IMR-90 (cell line): Measurements from ENCODE around the gene ZBTB4. TPM values are rescaled to one million over a fixed set of nuclear protein-coding genes. Genes with fewer than 3 reads are reported as not detected.

Source experiments
- ATAC-seq: fragments of 200-7000 bp; cut with Tn5 transposase; 2 replicates; pipeline ENCODE4 v1.9.1; 2020; ENCODE audit warnings: low read depth, mild to moderate bottlenecking, moderate library complexity
- BruUV-seq: library from RNA; stranded (reverse); fragments of 400-500 nt; replicated peaks from 2 replicates; lab custom pipeline; 2021; lab: Mats Ljungman, UMichigan
- CTCF ChIA-PET: fragments of 300-600 bp; formaldehyde crosslinking; extraction: SDS; loops from one replicate; lab custom pipeline; 2021; ENCODE audit warnings: antibody characterized with exemption; lab: Yijun Ruan, JAX
- POLR2A ChIA-PET: fragments of 300-600 bp; sonication (Branson Sonifier 250); formaldehyde crosslinking; loops from one replicate; lab custom pipeline; 2022; ENCODE audit warnings: antibody characterized with exemption; ENCODE audit not compliant: unreplicated experiment; lab: Charles Lee
- DNase-seq: peaks from one replicate; pipeline ENCODE4 v3.0.0; 2013
- H2AFZ ChIP-seq: replicated peaks from 2 replicates; pipeline ENCODE3; 2013; ENCODE audit warnings: low read length, mild to moderate bottlenecking; ENCODE audit not compliant: poor library complexity
- H2AK5ac ChIP-seq: 2 replicates; pipeline ENCODE4 v1.6.1; 2013; ENCODE audit warnings: low read depth, low read length, inconsistent platforms
- H2AK9ac ChIP-seq: replicated peaks from 2 replicates; pipeline ENCODE3; 2013; ENCODE audit warnings: mild to moderate bottlenecking, low read depth, low read length, moderate library complexity; ENCODE audit not compliant: poor library complexity
- H2BK120ac ChIP-seq: 2 replicates; pipeline ENCODE4 v1.6.1; 2013; ENCODE audit warnings: low read depth, low read length, inconsistent platforms
- H2BK15ac ChIP-seq: 3 replicates; pipeline ENCODE4 v1.6.1; 2013; ENCODE audit warnings: low read depth, low read length, inconsistent platforms
- H2BK20ac ChIP-seq: 2 replicates; pipeline ENCODE4 v1.6.1; 2013; ENCODE audit warnings: low read depth, mild to moderate bottlenecking, inconsistent platforms, low read length, moderate library complexity
- H2BK5ac ChIP-seq: 2 replicates; pipeline ENCODE4 v1.6.1; 2013; ENCODE audit warnings: mild to moderate bottlenecking, low read depth, low read length, inconsistent platforms; ENCODE audit not compliant: poor library complexity, severe bottlenecking
- H3K14ac ChIP-seq: replicated peaks from 2 replicates; pipeline ENCODE4 v1.6.1; 2013; ENCODE audit warnings: low read depth, low read length, inconsistent platforms
- H3K18ac ChIP-seq: 2 replicates; pipeline ENCODE4 v1.6.1; 2013; ENCODE audit warnings: low read depth, low read length, control low read depth
- H3K23ac ChIP-seq: 2 replicates; pipeline ENCODE4 v1.6.1; 2013; ENCODE audit warnings: low read depth, low read length, inconsistent platforms
- H3K27ac ChIP-seq: 2 replicates; pipeline ENCODE4 v1.5.1; 2013; ENCODE audit warnings: mild to moderate bottlenecking, control low read depth, low read length; ENCODE audit not compliant: insufficient read depth
- H3K27me3 ChIP-seq: 2 replicates; pipeline ENCODE4 v1.6.1; 2013; ENCODE audit warnings: low read length; ENCODE audit not compliant: control insufficient read depth, insufficient read depth
- H3K36me3 ChIP-seq: 2 replicates; pipeline ENCODE4 v1.6.1; 2013; ENCODE audit warnings: low read length, mixed read lengths; ENCODE audit not compliant: control insufficient read depth, insufficient read depth
- H3K4ac ChIP-seq: 2 replicates; pipeline ENCODE4 v1.6.1; 2013; ENCODE audit warnings: low read depth, low read length, inconsistent platforms
- H3K4me1 ChIP-seq: 2 replicates; pipeline ENCODE4 v1.6.1; 2013; ENCODE audit warnings: low read length, mixed read lengths; ENCODE audit not compliant: control insufficient read depth, insufficient read depth
- H3K4me2 ChIP-seq: 2 replicates; pipeline ENCODE4 v1.6.1; 2013; ENCODE audit warnings: low read depth, mild to moderate bottlenecking, control low read depth, low read length, moderate library complexity
- H3K4me3 ChIP-seq: 2 replicates; pipeline ENCODE4 v1.5.1; 2013; ENCODE audit warnings: low read depth, mild to moderate bottlenecking, control low read depth, low read length, moderate library complexity; ENCODE audit not compliant: insufficient read depth
- H3K56ac ChIP-seq: 2 replicates; pipeline ENCODE4 v1.6.1; 2013; ENCODE audit warnings: low read length, inconsistent platforms; ENCODE audit not compliant: insufficient read depth; ENCODE audit errors: extremely low read depth
- H3K79me1 ChIP-seq, 2 experiments: 2 replicates each; pipeline ENCODE4 v1.6.1; 2013; ENCODE audit warnings: low read length in 2 of 2, inconsistent platforms in 1 of 2, low read depth in 1 of 2
- H3K9ac ChIP-seq: 2 replicates; pipeline ENCODE4 v1.6.1; 2013; ENCODE audit warnings: low read depth, low read length, control low read depth
- H3K9me1 ChIP-seq: 2 replicates; pipeline ENCODE4 v1.6.1; 2013; ENCODE audit warnings: low read length, inconsistent platforms; ENCODE audit not compliant: insufficient read depth
- H3K9me3 ChIP-seq: 2 replicates; pipeline ENCODE4 v1.6.1; 2013; ENCODE audit warnings: low read length; ENCODE audit not compliant: control insufficient read depth, insufficient read depth
- H4K20me1 ChIP-seq: 2 replicates; pipeline ENCODE4 v1.6.1; 2013; ENCODE audit warnings: low read length, inconsistent platforms; ENCODE audit not compliant: insufficient read depth
- H4K5ac ChIP-seq: 2 replicates; pipeline ENCODE4 v1.6.1; 2013; ENCODE audit warnings: mild to moderate bottlenecking, low read depth, low read length, control low read depth
- H4K8ac ChIP-seq, 2 experiments: 2 replicates each; pipeline ENCODE4 v1.6.1; 2013; ENCODE audit warnings: low read depth in 2 of 2, low read length in 2 of 2, control low read depth in 1 of 2, inconsistent platforms in 1 of 2
- H4K91ac ChIP-seq: 2 replicates; pipeline ENCODE4 v1.6.1; 2013; ENCODE audit warnings: low read depth, low read length, inconsistent platforms; ENCODE audit not compliant: insufficient read depth
- BHLHE40 ChIP-seq: fragments of 150-350 bp; IDR thresholded peaks from 2 replicates; pipeline ENCODE4 v1.6.1; 2016; ENCODE audit warnings: mild to moderate bottlenecking, low read depth, low read length
- CEBPB ChIP-seq: IDR thresholded peaks from 2 replicates; pipeline ENCODE4 v1.6.1; 2012; ENCODE audit warnings: low read depth, low read length, improper control_type of control experiment
- CHD1 ChIP-seq: IDR thresholded peaks from 2 replicates; pipeline ENCODE4 v1.6.1; 2012; ENCODE audit warnings: low read depth, low read length, improper control_type of control experiment
- CTCF ChIP-seq: conservative IDR thresholded peaks from 2 replicates; pipeline ENCODE4 v1.5.1; 2012; ENCODE audit warnings: mild to moderate bottlenecking, low read depth, low read length, improper control_type of control experiment
- FOS ChIP-seq: fragments of 150-350 bp; IDR thresholded peaks from 2 replicates; pipeline ENCODE4 v1.6.1; 2016; ENCODE audit warnings: low read depth, low read length
- MAFK ChIP-seq: IDR thresholded peaks from 2 replicates; pipeline ENCODE4 v1.6.1; 2012; ENCODE audit warnings: low read depth, low read length, improper control_type of control experiment
- MAZ ChIP-seq: IDR thresholded peaks from 2 replicates; pipeline ENCODE4 v1.6.1; 2012; ENCODE audit warnings: low read depth, mild to moderate bottlenecking, low read length, improper control_type of control experiment, moderate library complexity, borderline replicate concordance
- MXI1 ChIP-seq: IDR thresholded peaks from 2 replicates; pipeline ENCODE4 v1.6.1; 2012; ENCODE audit warnings: low read depth, mild to moderate bottlenecking, low read length, moderate library complexity, borderline replicate concordance
- NFE2L2 ChIP-seq: fragments of 150-350 bp; IDR thresholded peaks from 2 replicates; pipeline ENCODE4 v1.6.1; 2016; ENCODE audit warnings: low read depth, mild to moderate bottlenecking, low read length
- POLR2A ChIP-seq: IDR thresholded peaks from 2 replicates; pipeline ENCODE4 v1.6.1; 2012; ENCODE audit warnings: mild to moderate bottlenecking, low read depth, low read length
- RAD21 ChIP-seq: IDR thresholded peaks from 2 replicates; pipeline ENCODE4 v1.6.1; 2012; ENCODE audit warnings: low read length, improper control_type of control experiment
- RCOR1 ChIP-seq: IDR thresholded peaks from 2 replicates; pipeline ENCODE4 v1.6.1; 2012; ENCODE audit warnings: mild to moderate bottlenecking, low read length, improper control_type of control experiment; ENCODE audit not compliant: insufficient replicate concordance
- RFX5 ChIP-seq: IDR thresholded peaks from 2 replicates; pipeline ENCODE4 v1.8.0; 2012; ENCODE audit warnings: low read depth, mild to moderate bottlenecking, low read length, moderate library complexity
- SMC3 ChIP-seq: fragments of 150-350 bp; IDR thresholded peaks from 2 replicates; pipeline ENCODE4 v1.6.1; 2016; ENCODE audit warnings: low read depth, mild to moderate bottlenecking, antibody characterized with exemption, low read length, moderate library complexity
- USF2 ChIP-seq: fragments of 150-350 bp; IDR thresholded peaks from 2 replicates; pipeline ENCODE4 v1.6.1; 2017; ENCODE audit warnings: mild to moderate bottlenecking, antibody characterized with exemption, low read length, low read depth
- WGBS, 2 experiments: methylation state at CpG; one replicate each; pipeline versions ENCODE4 v1.1.5 to v1.1.7; 2013; ENCODE audit warnings: missing lambda C conversion rate in 2 of 2; ENCODE audit not compliant: insufficient read length in 1 of 2; ENCODE audit errors: extremely low coverage in 2 of 2; 5-methylcytosine and 5-hydroxymethylcytosine counted together
- dilution Hi-C: fragments of 300-500 bp; cut with HindIII; formaldehyde crosslinking; loops from one replicate; pipeline ENCODE4 v1.14.3; 2018; ENCODE audit warnings: low sequenced_read_pairs; ENCODE audit not compliant: unreplicated experiment
- in situ Hi-C: fragments of 300-500 bp; cut with MboI; formaldehyde crosslinking; loops from 3 replicates; pipeline ENCODE4 v1.14.3; 2019; ENCODE audit warnings: low sequenced_read_pairs, inconsistent platforms, mixed read lengths
- intact Hi-C: fragments of 100-400 bp; cut with micrococcal nuclease; formaldehyde crosslinking; loops from 2 replicates; pipeline ENCODE4 v1.10.0; 2022
- polyA plus RNA-seq, 3 experiments: library from polyadenylated mRNA; depleted of rRNA; stranded (reverse); fragments of >200 nt; gene quantifications; 2 replicates each; pipeline ENCODE4 v1.2.3, GENCODE V29; 2012; ENCODE audit warnings: low replicate concordance in 1 of 3
- total RNA-seq: library from RNA; depleted of rRNA; stranded (reverse); fragments of >200 nt; gene quantifications from 2 replicates; pipeline ENCODE4 v1.2.3, GENCODE V29; 2012
- TF ChIP-seq, protein P1 (sequence below): fragments of 150-350 bp; IDR thresholded peaks from 2 replicates; pipeline ENCODE4 v1.6.1; 2016; ENCODE audit warnings: low read depth, mild to moderate bottlenecking, low read length, moderate library complexity, borderline replicate concordance

ZBTB4 gene
- total and polyA plus RNA-seq, 2 of the 4 experiments (the other 2 are of a cell fraction): 6.3 to 20.3 TPM

DNA sequence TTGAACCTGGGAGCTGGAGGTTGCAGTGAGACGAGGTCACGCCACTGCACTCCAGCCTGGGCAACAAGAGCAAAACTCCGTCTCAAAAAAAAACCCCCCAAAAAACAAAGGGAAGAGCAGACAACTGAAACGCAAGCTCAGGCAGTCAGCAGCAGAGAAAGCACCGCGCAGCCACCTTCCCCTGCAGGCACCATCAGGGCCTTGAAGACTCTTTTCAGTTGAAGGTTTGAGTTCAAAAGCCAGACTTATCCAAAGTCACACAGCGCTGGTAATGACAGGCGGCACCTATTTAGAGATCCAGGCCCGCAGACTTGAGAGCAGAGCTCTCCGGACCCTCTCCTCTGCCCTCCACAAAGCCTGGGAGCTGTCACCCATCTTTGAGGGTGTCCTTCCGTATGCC lies 11.1 kb downstream of the ZBTB4 start:
- no peak overlapping the region for H3K56ac ChIP-seq
- CTCF ChIA-PET: no interaction called here
- peaks cover 73% of the 10 kb centered on the region for H4K20me1 ChIP-seq

More for the DNA sequence above, 11.1 kb downstream of the ZBTB4 start:
- no peak overlapping the region for H3K4ac ChIP-seq
- no peak overlapping the region for H4K5ac ChIP-seq
- H3K14ac ChIP-seq: no peak overlapping the region
- TF ChIP-seq BHLHE40: no peak
- no peak for TF ChIP-seq MAZ
- no peak for TF ChIP-seq POLR2A
- TF ChIP-seq NFE2L2: no peak
- TF ChIP-seq SMC3: no peak
- TF ChIP-seq CEBPB: no peak
- TF ChIP-seq, protein P1, sequence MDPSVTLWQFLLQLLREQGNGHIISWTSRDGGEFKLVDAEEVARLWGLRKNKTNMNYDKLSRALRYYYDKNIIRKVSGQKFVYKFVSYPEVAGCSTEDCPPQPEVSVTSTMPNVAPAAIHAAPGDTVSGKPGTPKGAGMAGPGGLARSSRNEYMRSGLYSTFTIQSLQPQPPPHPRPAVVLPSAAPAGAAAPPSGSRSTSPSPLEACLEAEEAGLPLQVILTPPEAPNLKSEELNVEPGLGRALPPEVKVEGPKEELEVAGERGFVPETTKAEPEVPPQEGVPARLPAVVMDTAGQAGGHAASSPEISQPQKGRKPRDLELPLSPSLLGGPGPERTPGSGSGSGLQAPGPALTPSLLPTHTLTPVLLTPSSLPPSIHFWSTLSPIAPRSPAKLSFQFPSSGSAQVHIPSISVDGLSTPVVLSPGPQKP: no peak
- no peak for TF ChIP-seq USF2
- no peak for TF ChIP-seq RAD21
- TF ChIP-seq FOS: no peak
- no peak for TF ChIP-seq RFX5
- no peak for TF ChIP-seq MAFK
- TF ChIP-seq CHD1: no peak
- no peak for TF ChIP-seq MXI1
- no peak for TF ChIP-seq CTCF
- TF ChIP-seq RCOR1: no peak
- no peak overlapping the region for H2BK120ac ChIP-seq
- peaks cover 9 to 80% of the 10 kb centered on the region in 2 experiments for H3K79me1 ChIP-seq
- H3K4me3 ChIP-seq: no peak overlapping the region
- H3K27me3 ChIP-seq: no peaks in the 10 kb centered on the region
- POLR2A ChIA-PET: no interaction called here
- in situ Hi-C loops (no loop called here), intact Hi-C loops (no loop called here), dilution Hi-C loops (no loop called here)
- no peak overlapping the region for H4K91ac ChIP-seq
- no peak overlapping the region for H2AFZ ChIP-seq
- no peak overlapping the region for H3K27ac ChIP-seq
- ATAC-seq (no peak), DNase-seq (no peak)
- H2BK15ac ChIP-seq: no peak overlapping the region
- H3K9ac ChIP-seq: no peak overlapping the region
- H3K9me1 ChIP-seq: peaks cover 25% of the 10 kb centered on the region
- no peak overlapping the region for H2BK20ac ChIP-seq
- H3K4me1 ChIP-seq: peaks cover 12% of the 10 kb centered on the region; the same call in 1 of the 2 replicates
- 80% methylated on average over 2 of the region's 11 CpGs; no CpG with 5 or more reads in 1 of the 2 experiments for WGBS, 2 experiments
- H2AK9ac ChIP-seq: no peak overlapping the region
- peaks cover 29% of the 10 kb centered on the region for H3K36me3 ChIP-seq
- H3K9me3 ChIP-seq: no peaks in the 10 kb centered on the region
- H3K4me2 ChIP-seq: no peak overlapping the region
- H4K8ac ChIP-seq: no peak overlapping the region
- H3K18ac ChIP-seq: no peak overlapping the region
- BruUV-seq: no TSS peak
- no peak overlapping the region for H2AK5ac ChIP-seq
- H3K23ac ChIP-seq: no peak overlapping the region
- no peak overlapping the region for H2BK5ac ChIP-seq
